SK-N-SH (cell line): ENCODE data around the gene OSBPL2. TPM values are rescaled to one million over a fixed set of nuclear protein-coding genes. Genes with fewer than 3 reads are reported as not detected.

Source experiments
- CTCF ChIA-PET: fragments of 300-600, 350-600 bp; formaldehyde crosslinking; extraction: SDS; loops from one replicate; lab custom pipeline; 2021; lab: Yijun Ruan, JAX
- POLR2A ChIA-PET: fragments of 350-600 bp; sonication (Branson Sonifier 250); formaldehyde crosslinking; extraction: SDS; loops from one replicate; lab custom pipeline; 2020; ENCODE audit warnings: antibody characterized with exemption, inconsistent platforms; lab: Yijun Ruan, JAX
- DNase-seq: peaks from one replicate; pipeline ENCODE4 v3.0.0; 2012
- H2AFZ ChIP-seq: fragments of 200-600 bp; sonication (generic); 2 replicates; pipeline ENCODE4 v1.8.1; 2016; ENCODE audit warnings: antibody characterized with exemption, mild to moderate bottlenecking, low read depth
- H3F3A ChIP-seq: fragments of 200-600 bp; sonication (generic); replicated peaks from 2 replicates; pipeline ENCODE3; 2016; ENCODE audit warnings: antibody characterized with exemption, mild to moderate bottlenecking; ENCODE audit not compliant: insufficient read depth
- H3K27ac ChIP-seq, 2 experiments: fragments of 200-500 bp in 1 of 2; fragments of 200-600 bp in 1 of 2; sonication (Bioruptor generic) in 1 of 2; sonication (generic), shearing (Covaris generic) in 1 of 2; 2 replicates each; pipeline versions ENCODE4 v1.5.1 to v1.6.1; 2014 to 2016; ENCODE audit warnings: low read depth in 2 of 2, inconsistent platforms in 1 of 2, low read length in 1 of 2, mild to moderate bottlenecking in 1 of 2, mixed read lengths in 1 of 2
- H3K27me3 ChIP-seq: fragments of 200-600 bp; sonication (generic), shearing (Covaris generic); 2 replicates; pipeline ENCODE4 v1.6.1; 2016; ENCODE audit warnings: mixed run types; ENCODE audit not compliant: insufficient read depth
- H3K36me3 ChIP-seq, 2 experiments: fragments of 200-500 bp in 1 of 2; fragments of 200-600 bp in 1 of 2; sonication (Bioruptor generic) in 1 of 2; sonication (generic) in 1 of 2; replicated peaks in 1 of 2; 2 replicates each; pipeline versions ENCODE3 to v1.5.1; 2014 to 2016; ENCODE audit warnings: low read length in 1 of 2, mild to moderate bottlenecking in 1 of 2; ENCODE audit not compliant: insufficient read depth in 2 of 2, control insufficient read depth in 1 of 2
- H3K4me1 ChIP-seq, 2 experiments: fragments of 200-500 bp in 1 of 2; fragments of 200-600 bp in 1 of 2; sonication (Bioruptor generic) in 1 of 2; sonication (generic), shearing (Covaris generic) in 1 of 2; 2 replicates each; pipeline versions ENCODE4 v1.5.1 to v1.6.1; 2014 to 2016; ENCODE audit warnings: low read depth in 1 of 2, low read length in 1 of 2, mixed run types in 1 of 2; ENCODE audit not compliant: insufficient read depth in 2 of 2, control insufficient read depth in 1 of 2
- H3K4me2 ChIP-seq: fragments of 200-600 bp; sonication (generic), shearing (Covaris generic); 2 replicates; pipeline ENCODE4 v1.6.1; 2017; ENCODE audit warnings: mixed run types
- H3K4me3 ChIP-seq, 2 experiments: fragments of 200-500 bp in 1 of 2; fragments of 200-600 bp in 1 of 2; sonication (Bioruptor generic) in 1 of 2; sonication (generic), shearing (Covaris generic) in 1 of 2; 2 replicates each; pipeline versions ENCODE4 v1.5.1 to v1.8.1; 2014 to 2016; ENCODE audit warnings: low read depth in 2 of 2, inconsistent platforms in 1 of 2, low read length in 1 of 2, mild to moderate bottlenecking in 1 of 2, mixed read lengths in 1 of 2, moderate library complexity in 1 of 2
- H3K79me2 ChIP-seq: fragments of 200-600 bp; sonication (generic); 2 replicates; pipeline ENCODE4 v1.8.1; 2017; ENCODE audit warnings: mild to moderate bottlenecking; ENCODE audit not compliant: insufficient read depth
- H3K9ac ChIP-seq: fragments of 200-600 bp; sonication (generic); 2 replicates; pipeline ENCODE4 v1.6.1; 2017; ENCODE audit warnings: mixed run types
- H3K9me2 ChIP-seq: fragments of 200-600 bp; sonication (generic); 2 replicates; pipeline ENCODE4 v1.6.1; 2017; ENCODE audit warnings: mixed run types
- H3K9me3 ChIP-seq: fragments of 200-600 bp; sonication (generic); 2 replicates; pipeline ENCODE4 v1.6.1; 2017; ENCODE audit warnings: mixed run types, mild to moderate bottlenecking, moderate library complexity
- H4K20me1 ChIP-seq: fragments of 200-600 bp; sonication (generic); 2 replicates; pipeline ENCODE4 v1.6.1; 2017; ENCODE audit warnings: mild to moderate bottlenecking, mixed run types; ENCODE audit not compliant: insufficient read depth
- CHD2 ChIP-seq: fragments of 150-350 bp; IDR thresholded peaks from 2 replicates; pipeline ENCODE4 v1.6.1; 2018; ENCODE audit warnings: low read length; ENCODE audit not compliant: partially characterized antibody
- EP300 ChIP-seq, 2 experiments: IDR thresholded peaks; 2 replicates each; pipeline versions ENCODE4 v1.4.0 to v1.6.1; 2012; ENCODE audit warnings: borderline replicate concordance in 1 of 2, low read depth in 1 of 2, low read length in 1 of 2
- FOXJ3 ChIP-seq: sonication (generic); formaldehyde crosslinking; IDR thresholded peaks from 2 replicates; pipeline ENCODE4 v1.5.1; 2020; ENCODE audit warnings: mild to moderate bottlenecking, missing genetic modification reagents
- GABPA ChIP-seq: IDR thresholded peaks from 2 replicates; pipeline ENCODE4 v1.4.0; 2012; ENCODE audit warnings: low read depth, mild to moderate bottlenecking
- GATA2 ChIP-seq: sonication (generic); formaldehyde crosslinking; IDR thresholded peaks from 2 replicates; pipeline ENCODE4 v1.5.0; 2020; ENCODE audit warnings: mild to moderate bottlenecking, missing genetic modification reagents
- MXI1 ChIP-seq: IDR thresholded peaks from 2 replicates; pipeline ENCODE4 v1.6.1; 2012; ENCODE audit warnings: mild to moderate bottlenecking, low read depth, low read length, improper control_type of control experiment
- NFIC ChIP-seq: IDR thresholded peaks from 2 replicates; pipeline ENCODE4 v1.4.0; 2012; ENCODE audit warnings: borderline replicate concordance
- RCOR1 ChIP-seq: fragments of 150-350 bp; IDR thresholded peaks from 2 replicates; pipeline ENCODE4 v1.6.1; 2017; ENCODE audit warnings: antibody characterized with exemption, low read length
- SIN3A ChIP-seq: IDR thresholded peaks from 2 replicates; pipeline ENCODE4 v1.6.1; 2012; ENCODE audit warnings: low read depth, mild to moderate bottlenecking, low read length, moderate library complexity, borderline replicate concordance
- TAF1 ChIP-seq: IDR thresholded peaks from 2 replicates; pipeline ENCODE4 v1.6.1; 2012; ENCODE audit warnings: low read depth, mild to moderate bottlenecking, low read length, moderate library complexity, borderline replicate concordance
- TCF12 ChIP-seq: IDR thresholded peaks from 2 replicates; pipeline ENCODE4 v1.4.0; 2012
- USF1 ChIP-seq: IDR thresholded peaks from 2 replicates; pipeline ENCODE4 v1.4.0; 2012; ENCODE audit warnings: low read depth, borderline replicate concordance
- ZBTB33 ChIP-seq: IDR thresholded peaks from 2 replicates; pipeline ENCODE4 v1.4.0; 2012; ENCODE audit warnings: low read depth, borderline replicate concordance
- WGBS: methylation state at CpG from one replicate; pipeline ENCODE4 v1.1.6; 2017; ENCODE audit warnings: low lambda C conversion rate; 5-methylcytosine and 5-hydroxymethylcytosine counted together
- polyA plus RNA-seq, 3 experiments: library from polyadenylated mRNA; depleted of rRNA; stranded (reverse); fragments of >200 nt; gene quantifications; 2 replicates each; pipeline ENCODE4 v1.2.3, GENCODE V29; 2012

Gene OSBPL2
- polyA plus RNA-seq, 1 of the 3 experiments (the other 2 are of a cell fraction): 17.7 TPM

GRCh38 chr20:62240020-62240685, 1.8 kb downstream of the OSBPL2 start:
- Histone ChIP-seq H3K36me3 (peaks cover 0 to 12% of the 10 kb centered on the region in 2 experiments), H3K27ac (no peak overlapping the region), H3K9me2 (no peaks in the 10 kb centered on the region), H3K27me3 (no peaks in the 10 kb centered on the region)
- TF ChIP-seq USF1: no peak
- TF ChIP-seq, all 33 proteins: peak for 0
- no peak overlapping the region for H2AFZ ChIP-seq
- no peaks in the 10 kb centered on the region for H3K9me3 ChIP-seq
- no peak overlapping the region for H3K9ac ChIP-seq
- H3K4me2 ChIP-seq: peak overlapping the region; percentile 85; the same call in 1 of the 2 replicates
- peaks cover 64% of the 10 kb centered on the region for H3K79me2 ChIP-seq
- H3K4me1 ChIP-seq: peaks cover 5 to 20% of the 10 kb centered on the region in 2 experiments; a peak in 1 of 4 replicates
- H3F3A ChIP-seq: no peaks in the 10 kb centered on the region
- H4K20me1 ChIP-seq: peaks cover 56% of the 10 kb centered on the region
- CTCF ChIA-PET: no interaction called here
- peak overlapping the region in 1 of 2 experiments; percentile 69; a peak in 1 of 4 replicates for H3K4me3 ChIP-seq
- no peak for DNase-seq
- WGBS: 90% methylated on average over 13 of the region's 13 CpGs
- POLR2A ChIA-PET: interaction anchor here (1.3 kb wide), 1 partner anchor 8 kb away, joined by 3 read pairs; no protein-coding TSS in a partner anchor

DNA sequence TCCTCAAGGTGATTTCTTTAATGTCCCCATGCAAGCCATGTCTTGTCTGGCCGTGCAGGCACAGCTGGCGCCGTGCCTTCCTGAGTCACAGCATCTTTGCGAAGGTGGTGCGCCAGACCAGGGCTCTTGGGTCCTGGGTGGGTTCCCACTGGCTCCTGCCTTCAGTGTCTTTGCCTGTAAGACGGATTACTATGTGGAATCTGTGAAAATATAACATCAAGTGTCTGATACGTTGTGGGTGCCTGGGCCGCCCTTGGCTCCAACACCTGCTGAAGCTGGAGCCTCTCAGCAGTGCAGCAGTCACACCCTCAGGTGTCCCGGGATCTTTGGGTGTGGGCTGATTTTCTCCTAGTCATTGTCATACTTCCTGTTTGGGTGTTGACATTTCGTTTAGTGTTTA, 3.2 kb downstream of the OSBPL2 start:
- CTCF ChIA-PET: no interaction called here
- Histone ChIP-seq H3K9me3 (no peaks in the 10 kb centered on the region), H4K20me1 (peaks cover 70% of the 10 kb centered on the region), H3K4me1 (peaks cover 5 to 14% of the 10 kb centered on the region in 2 experiments; a peak in 1 of 4 replicates), H3K4me2 (no peak overlapping the region), H3K79me2 (peaks cover 78% of the 10 kb centered on the region), H3K27me3 (no peaks in the 10 kb centered on the region), H3K4me3 (no peak overlapping the region), H3K36me3 (peaks cover 0 to 15% of the 10 kb centered on the region in 2 experiments), H2AFZ (no peak overlapping the region), H3K9ac (no peak overlapping the region), H3F3A (no peaks in the 10 kb centered on the region), H3K9me2 (no peaks in the 10 kb centered on the region), H3K27ac (no peak overlapping the region)
- TF ChIP-seq CHD2 (no peak), RCOR1 (no peak), EP300 (IDR thresholded peaks at IDR 0.05; ENCODE audit: borderline replicate concordance in 1 of 2, low read depth in 1 of 2, low read length in 1 of 2) (no peak), TAF1 (no peak), GABPA (no peak), USF1 (no peak), MXI1 (no peak), SIN3A (no peak), FOXJ3 (no peak), NFIC (no peak), ZBTB33 (no peak), TCF12 (no peak), GATA2 (CRISPR knock-in tag) (no peak)
- 86% methylated on average over 7 of the region's 10 CpGs for WGBS
- POLR2A ChIA-PET: no interaction called here
- no peak for DNase-seq
